ENCODE results near the gene SYNGR3. TPM values are rescaled to one million over a fixed set of nuclear protein-coding genes. Genes with fewer than 3 reads are reported as not detected.

Gene SYNGR3
- total and polyA plus RNA-seq, 2 of the 13 experiments (the other 11 are each of a cell fraction or from before 2014, with no cell fraction given): 0.97 to 5.7 TPM

DNA sequence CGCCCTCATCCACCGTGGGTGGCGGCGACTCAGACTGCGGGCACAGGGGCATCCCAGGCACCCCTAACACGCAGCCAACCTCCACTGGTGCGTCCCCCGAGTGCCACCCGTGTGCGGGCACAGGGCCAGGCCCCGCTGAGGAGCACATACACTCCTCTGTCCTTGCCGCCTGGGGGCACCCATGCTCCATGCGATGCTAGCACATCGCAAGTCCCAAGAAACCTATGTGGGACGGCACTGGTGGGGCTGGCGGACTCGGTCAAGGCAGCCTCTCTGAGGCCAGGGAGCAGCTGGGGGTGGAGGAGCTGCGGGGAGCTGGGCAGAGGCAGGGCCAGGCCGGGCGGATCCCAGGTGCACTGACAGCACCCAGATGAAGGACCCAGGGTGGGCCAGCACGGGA, 15.9 kb downstream of the SYNGR3 start:
- intact Hi-C loops (cut with micrococcal nuclease; ENCODE audit: unreplicated experiment) (no loop called here), in situ Hi-C loops (cut with HindIII; ENCODE audit: extremely low pct_ligation_motif_present, low pct_unique_long_range_greater_than_20kb) (no loop called here)
- peaks cover 18% of the 10 kb centered on the region; the same call in 1 of the 2 replicates for H4K20me1 ChIP-seq (ENCODE audit: insufficient read depth, low read length)
- no peaks in the 10 kb centered on the region for H3K27me3 ChIP-seq (ENCODE audit: control insufficient read depth in 1 of 2, insufficient read depth in 2 of 2, low read length in 2 of 2)
- H3K9me3 ChIP-seq (ENCODE audit: low read length): no peaks in the 10 kb centered on the region
- POLR2A ChIA-PET: interaction anchor here (0.7 to 2.8 kb wide), 3 partner anchors 21 to 135 kb away, joined by 3 to 27 read pairs (median 3); partner anchors contain the start of genes GFER and RPS2
- 98% methylated on average over 14 of the region's 21 CpGs for whole genome bisulfite sequencing (ENCODE audit: low lambda C conversion rate)
- H3K79me2 ChIP-seq (ENCODE audit: insufficient read depth, low read length): peaks cover 52% of the 10 kb centered on the region
- H3K27ac ChIP-seq (ENCODE audit: extremely low read length, insufficient read depth, low read length): no peak overlapping the region
- no peak for TF ChIP-seq SP5 (CRISPR knock-in tag; IDR thresholded peaks at IDR 0.05; ENCODE audit: borderline replicate concordance, low read depth)
- TF ChIP-seq STAG1 (CRISPR knock-in tag; IDR thresholded peaks at IDR 0.05): peak; percentile 19; the same call in 1 of the 2 replicates
- TF ChIP-seq, protein P1, sequence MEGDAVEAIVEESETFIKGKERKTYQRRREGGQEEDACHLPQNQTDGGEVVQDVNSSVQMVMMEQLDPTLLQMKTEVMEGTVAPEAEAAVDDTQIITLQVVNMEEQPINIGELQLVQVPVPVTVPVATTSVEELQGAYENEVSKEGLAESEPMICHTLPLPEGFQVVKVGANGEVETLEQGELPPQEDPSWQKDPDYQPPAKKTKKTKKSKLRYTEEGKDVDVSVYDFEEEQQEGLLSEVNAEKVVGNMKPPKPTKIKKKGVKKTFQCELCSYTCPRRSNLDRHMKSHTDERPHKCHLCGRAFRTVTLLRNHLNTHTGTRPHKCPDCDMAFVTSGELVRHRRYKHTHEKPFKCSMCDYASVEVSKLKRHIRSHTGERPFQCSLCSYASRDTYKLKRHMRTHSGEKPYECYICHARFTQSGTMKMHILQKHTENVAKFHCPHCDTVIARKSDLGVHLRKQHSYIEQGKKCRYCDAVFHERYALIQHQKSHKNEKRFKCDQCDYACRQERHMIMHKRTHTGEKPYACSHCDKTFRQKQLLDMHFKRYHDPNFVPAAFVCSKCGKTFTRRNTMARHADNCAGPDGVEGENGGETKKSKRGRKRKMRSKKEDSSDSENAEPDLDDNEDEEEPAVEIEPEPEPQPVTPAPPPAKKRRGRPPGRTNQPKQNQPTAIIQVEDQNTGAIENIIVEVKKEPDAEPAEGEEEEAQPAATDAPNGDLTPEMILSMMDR (CRISPR knock-in tag; IDR thresholded peaks at IDR 0.05): 0 out of 2 replicates have a peak, but pooled peaks have one; percentile 10
- TF ChIP-seq, protein P2, sequence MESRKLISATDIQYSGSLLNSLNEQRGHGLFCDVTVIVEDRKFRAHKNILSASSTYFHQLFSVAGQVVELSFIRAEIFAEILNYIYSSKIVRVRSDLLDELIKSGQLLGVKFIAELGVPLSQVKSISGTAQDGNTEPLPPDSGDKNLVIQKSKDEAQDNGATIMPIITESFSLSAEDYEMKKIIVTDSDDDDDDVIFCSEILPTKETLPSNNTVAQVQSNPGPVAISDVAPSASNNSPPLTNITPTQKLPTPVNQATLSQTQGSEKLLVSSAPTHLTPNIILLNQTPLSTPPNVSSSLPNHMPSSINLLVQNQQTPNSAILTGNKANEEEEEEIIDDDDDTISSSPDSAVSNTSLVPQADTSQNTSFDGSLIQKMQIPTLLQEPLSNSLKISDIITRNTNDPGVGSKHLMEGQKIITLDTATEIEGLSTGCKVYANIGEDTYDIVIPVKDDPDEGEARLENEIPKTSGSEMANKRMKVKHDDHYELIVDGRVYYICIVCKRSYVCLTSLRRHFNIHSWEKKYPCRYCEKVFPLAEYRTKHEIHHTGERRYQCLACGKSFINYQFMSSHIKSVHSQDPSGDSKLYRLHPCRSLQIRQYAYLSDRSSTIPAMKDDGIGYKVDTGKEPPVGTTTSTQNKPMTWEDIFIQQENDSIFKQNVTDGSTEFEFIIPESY (CRISPR knock-in tag; IDR thresholded peaks at IDR 0.05): peak; percentile 17; the same call in 1 of the 2 replicates
- no peak for TF ChIP-seq RORA (CRISPR knock-in tag; IDR thresholded peaks at IDR 0.05)
- 0 out of 2 replicates have a peak, but pooled peaks have one; percentile 27 for TF ChIP-seq HNRNPL (IDR thresholded peaks at IDR 0.05; ENCODE audit: low read depth, low read length)
- FAIRE-seq: no peak
- H3K9ac ChIP-seq (ENCODE audit: insufficient read depth, low read depth, low read length): no peak overlapping the region
- H3K36me3 ChIP-seq (replicated peaks in 1 of 2; ENCODE audit: control insufficient read depth in 1 of 2, insufficient read depth in 2 of 2, low read length in 2 of 2): peaks cover 17 to 28% of the 10 kb centered on the region in 2 experiments
- no peak for ATAC-seq
- no peak overlapping the region for H2AFZ ChIP-seq (ENCODE audit: low read length)
- no peak for DNase-seq (ENCODE audit: low spot score)
- peaks cover 50% of the 10 kb centered on the region for H3K4me1 ChIP-seq (ENCODE audit: insufficient read depth, low read length)
- no peak overlapping the region for H3K4me2 ChIP-seq (ENCODE audit: low read depth, low read length)
- no peak overlapping the region for H3K4me3 ChIP-seq (replicated peaks in 1 of 3; ENCODE audit: insufficient read depth in 1 of 3, low read depth in 2 of 3, low read length in 3 of 3)
- BruUV-seq (replicated peaks): no TSS peak
- CTCF ChIA-PET (ENCODE audit: low intra/inter-chr PET ratio, low total read pairs): no interaction called here

Measured in HepG2 (cell line).